ENCODE data around the gene SF3B3.
"Not testable (repeated sequence)": the region's sequence is repeated elsewhere in the genome, so short reads cannot be mapped to it uniquely, and the experiment has no call there.

SF3B3 gene

GRCh38 chr16:70511833-70512232, 11.8 kb upstream of the SF3B3 start:
- no peak for ATAC-seq

GRCh38 chr16:70512456-70512855, 11.2 kb upstream of the SF3B3 start:
- no peak for ATAC-seq
- DNase-seq: no peak

More at GRCh38 chr16:70511833-70512232, 11.8 kb upstream of the SF3B3 start:
- DNase-seq: no peak

- DNase-seq (no peak), ATAC-seq (peak; percentile 47)
Measured at GRCh38 chr16:70520612-70521297, 2.9 kb upstream of the SF3B3 start.

GRCh38 chr16:70522216-70523075, 1.2 kb upstream of the SF3B3 start:
- DNase-seq: no peak
- ATAC-seq: no peak

- peak; percentile 82 for ATAC-seq
- peak; percentile 92 for DNase-seq
Measured at GRCh38 chr16:70523076-70523742, 407 bp upstream of the SF3B3 start, which contains the start of gene COG4. COG4 (minus strand) TSS chr16:70523554; CDS start chr16:70523543, 11 bp downstream.

- not testable (repeated sequence) for ATAC-seq
- peak; percentile 16 for DNase-seq
Measured at GRCh38 chr16:70524399-70524825, 796 bp downstream of the SF3B3 start.

GRCh38 chr16:70526403-70526802, 2.8 kb downstream of the SF3B3 start:
- ATAC-seq (no peak), DNase-seq (no peak)

GRCh38 chr16:70527315-70527996, 3.8 kb downstream of the SF3B3 start:
- no peak for ATAC-seq
- no peak for DNase-seq

- DNase-seq (no peak), ATAC-seq (peak; percentile 37)
Measured at GRCh38 chr16:70529051-70529777, 5.6 kb downstream of the SF3B3 start.

- DNase-seq, ATAC-seq: not testable (repeated sequence)
Measured at GRCh38 chr16:70529954-70530353, 6.3 kb downstream of the SF3B3 start.

GRCh38 chr16:70534971-70535370, 11.4 kb downstream of the SF3B3 start:
- ATAC-seq (no peak), DNase-seq (no peak)

GRCh38 chr16:70540994-70541393, 17.4 kb downstream of the SF3B3 start:
- DNase-seq: no peak
- ATAC-seq: no peak

- ATAC-seq: no peak
- no peak for DNase-seq
Measured at GRCh38 chr16:70544548-70544947, 20.9 kb downstream of the SF3B3 start.

- ATAC-seq (no peak), DNase-seq (no peak)
Measured at GRCh38 chr16:70548936-70549335, 25.3 kb downstream of the SF3B3 start.

- DNase-seq (no peak), ATAC-seq (no peak)
Measured at GRCh38 chr16:70550082-70550481, 26.5 kb downstream of the SF3B3 start.

GRCh38 chr16:70551788-70552187, 28.2 kb downstream of the SF3B3 start:
- no peak for ATAC-seq
- DNase-seq: no peak

- DNase-seq: no peak
- ATAC-seq: no peak
Measured at GRCh38 chr16:70552675-70553074, 29.1 kb downstream of the SF3B3 start.

- no peak for ATAC-seq
- no peak for DNase-seq
Measured at GRCh38 chr16:70553645-70554044, 30.0 kb downstream of the SF3B3 start.

GRCh38 chr16:70556063-70556462, 32.4 kb downstream of the SF3B3 start:
- no peak for ATAC-seq
- no peak for DNase-seq

GRCh38 chr16:70561623-70562022, 38.0 kb downstream of the SF3B3 start:
- ATAC-seq: no peak
- no peak for DNase-seq

GRCh38 chr16:70563636-70564035, 40.0 kb downstream of the SF3B3 start:
- DNase-seq (no peak), ATAC-seq (no peak)
